AML-193 (cell line): Measurements from ENCODE around the gene GJB5.

ENCODE experiments used
- DNase-seq, 2 experiments: peaks; one replicate each; lab custom pipeline; 2025; lab: John Stamatoyannopoulos, UW

The GJB5 gene

DNA sequence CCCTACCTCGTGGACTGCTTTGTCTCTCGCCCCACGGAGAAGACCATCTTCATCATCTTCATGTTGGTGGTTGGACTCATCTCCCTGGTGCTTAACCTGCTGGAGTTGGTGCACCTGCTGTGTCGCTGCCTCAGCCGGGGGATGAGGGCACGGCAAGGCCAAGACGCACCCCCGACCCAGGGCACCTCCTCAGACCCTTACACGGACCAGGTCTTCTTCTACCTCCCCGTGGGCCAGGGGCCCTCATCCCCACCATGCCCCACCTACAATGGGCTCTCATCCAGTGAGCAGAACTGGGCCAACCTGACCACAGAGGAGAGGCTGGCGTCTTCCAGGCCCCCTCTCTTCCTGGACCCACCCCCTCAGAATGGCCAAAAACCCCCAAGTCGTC lies 39.9 kb downstream of the GJB5 start:
- no peak for DNase-seq

DNA sequence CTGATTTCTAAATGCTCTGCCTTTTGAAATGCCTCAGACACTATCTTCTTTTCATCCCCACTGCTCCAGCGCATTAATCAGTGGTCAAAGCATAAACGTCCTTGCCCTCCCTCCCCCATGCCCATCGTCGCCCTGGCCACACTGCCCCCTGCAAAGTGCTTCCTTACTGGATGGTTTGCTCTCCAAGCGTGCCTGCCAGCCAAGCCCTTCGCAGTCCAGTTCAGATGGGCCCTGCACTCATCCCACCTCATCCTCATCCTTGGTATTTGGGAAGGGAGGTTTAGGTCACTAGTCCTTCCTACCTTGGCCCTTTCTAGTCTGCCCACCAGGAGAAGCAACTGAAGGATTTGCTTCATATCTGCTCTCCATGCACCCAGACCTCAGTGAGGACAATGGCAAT lies 41.1 kb downstream of the GJB5 start:
- DNase-seq: no peak

DNA sequence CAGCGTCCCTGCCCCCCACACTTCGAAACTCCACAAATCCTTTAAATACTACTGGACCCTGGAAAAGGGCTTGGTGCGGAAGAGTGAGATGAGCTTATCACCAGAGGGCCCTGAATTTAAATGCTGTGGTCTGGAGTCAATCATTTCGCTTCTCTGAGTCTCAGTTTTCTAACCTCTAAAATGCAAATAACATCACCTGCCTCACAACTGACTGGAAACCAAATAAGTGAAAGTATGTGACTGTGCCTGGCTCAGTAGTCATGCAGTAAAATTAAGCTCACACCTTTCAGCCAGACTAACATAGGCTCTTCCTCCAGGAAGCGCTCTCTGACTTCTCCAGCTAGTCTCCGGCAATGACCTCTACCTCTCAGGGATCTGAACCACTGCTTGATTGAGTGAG lies 42.1 kb downstream of the GJB5 start:
- DNase-seq: no peak

DNA sequence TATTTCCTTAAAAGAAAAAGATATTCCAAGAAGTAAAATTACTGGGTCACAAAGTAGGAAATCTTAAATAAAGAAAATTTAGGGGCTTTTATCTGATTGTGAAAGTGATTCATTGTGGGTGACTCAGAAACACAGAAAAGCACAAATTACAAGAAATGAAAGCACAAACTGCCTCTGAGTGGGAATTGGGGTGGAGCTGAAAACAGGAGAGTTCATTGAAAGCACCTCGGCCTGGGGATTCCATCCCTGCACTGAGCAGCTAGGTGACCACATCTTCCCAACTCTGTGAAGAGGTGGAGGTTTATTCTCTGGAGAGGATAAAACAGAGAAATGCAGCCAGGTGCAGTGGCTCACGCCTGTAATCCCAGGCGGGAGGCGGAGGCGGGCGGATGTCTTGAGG lies 45.4 kb downstream of the GJB5 start:
- no peak for DNase-seq

DNA sequence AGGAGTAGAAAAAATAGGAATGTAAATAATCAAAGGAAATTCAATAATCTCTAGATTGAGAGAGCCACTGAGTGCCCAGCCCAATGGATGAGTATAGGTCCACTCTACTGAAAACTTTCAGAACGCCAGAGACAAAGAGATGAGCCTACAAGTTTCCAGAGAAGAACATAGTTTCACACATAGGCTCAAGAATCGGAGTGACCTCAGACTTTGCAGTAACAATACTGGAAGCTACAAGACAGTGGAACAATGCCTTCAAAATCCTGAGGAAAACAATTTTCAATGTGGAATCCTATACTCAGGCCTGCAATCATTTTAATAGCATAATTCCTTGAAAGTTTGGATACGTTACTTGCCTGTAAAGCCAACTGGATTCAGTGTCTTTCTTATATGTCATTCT lies 48.9 kb downstream of the GJB5 start:
- no peak for DNase-seq

DNA sequence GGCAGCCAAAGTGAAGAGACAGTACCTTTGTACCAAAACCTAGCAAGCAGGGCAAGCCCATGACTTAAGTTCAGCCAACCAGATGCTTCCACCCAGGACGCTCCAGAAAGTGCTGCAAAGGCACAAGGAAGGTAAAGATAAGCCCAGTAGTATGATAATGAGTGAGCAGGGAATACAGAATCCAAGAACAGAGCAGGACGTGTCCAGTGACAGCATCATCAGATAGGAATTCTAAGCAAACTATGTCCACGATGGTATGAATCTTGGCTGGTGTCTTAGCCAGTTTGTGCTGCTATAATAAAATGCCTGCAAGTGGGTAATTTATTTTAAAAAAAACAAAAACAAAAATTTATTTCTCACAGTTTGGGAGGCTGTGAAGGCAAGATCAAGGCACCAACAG lies 51.5 kb downstream of the GJB5 start:
- DNase-seq: no peak
